K562 (cell line): ENCODE data around the gene LGI4.
A peak's percentile ranks its signal among the peaks of the same experiment; 100 is the strongest.

Source experiments
- FOS ChIP-seq: IDR thresholded peaks from 3 replicates; pipeline ENCODE4 v1.6.1; 2011; ENCODE audit not compliant: insufficient read length; ENCODE audit errors: extremely low read depth
- HSF4 ChIP-seq: fragments of 250-450 bp; sonication (Bioruptor Pico); IDR thresholded peaks from 2 replicates; pipeline ENCODE4 v2.1.2; 2022; ENCODE audit warnings: mild to moderate bottlenecking, moderate library complexity, borderline replicate concordance
- NFIC ChIP-seq: fragments of 450-650 bp; IDR thresholded peaks from 2 replicates; pipeline ENCODE4 v1.6.1; 2017; ENCODE audit warnings: mild to moderate bottlenecking, inconsistent platforms
- POLR2AphosphoS2 ChIP-seq: IDR thresholded peaks from 2 replicates; pipeline ENCODE4 v1.6.1; 2012; ENCODE audit warnings: low read length, improper control_type of control experiment
- TAF1 ChIP-seq: IDR thresholded peaks from 2 replicates; pipeline ENCODE4 v1.6.1; 2011; ENCODE audit warnings: mild to moderate bottlenecking, low read length, moderate library complexity; ENCODE audit not compliant: insufficient read depth, control insufficient read depth, severe bottlenecking; ENCODE audit errors: extremely low read depth

GRCh38 chr19:35170359-35171061 lies 35.7 kb upstream of the LGI4 start:
- no peak for TF ChIP-seq NFIC
- no peak for TF ChIP-seq FOS
- TF ChIP-seq HSF4 (CRISPR knock-in tag), result no peak
- TF ChIP-seq POLR2AphosphoS2, result peak; percentile 59; the same call in 1 of the 2 replicates
- no peak for TF ChIP-seq TAF1
